ENCODE data around the gene SLF1. TPM values are rescaled to one million over a fixed set of nuclear protein-coding genes. Genes with fewer than 3 reads are reported as not detected.

The SLF1 gene
- total and polyA plus RNA-seq, 2 of the 8 experiments (the other 6 are each of a cell fraction or from before 2014, with no cell fraction given): 4.8 to 15.7 TPM

DNA sequence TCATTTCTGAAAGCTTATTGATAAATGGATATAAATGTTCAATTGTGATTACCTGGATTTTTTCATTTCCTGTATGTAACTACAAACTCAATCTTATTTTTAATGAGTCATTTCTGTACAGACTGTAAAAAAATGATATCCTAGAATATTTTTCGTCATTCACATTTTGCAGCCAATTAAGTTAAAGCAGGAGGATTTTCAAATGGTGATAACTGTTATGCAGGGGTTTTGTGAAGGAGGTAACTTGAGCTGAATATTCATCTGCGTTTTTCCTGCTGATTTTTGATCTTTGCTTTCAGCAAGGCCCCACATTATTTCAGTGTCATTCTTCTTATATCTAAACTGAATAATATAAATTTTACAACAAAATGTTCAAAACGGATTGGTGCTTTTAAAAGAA is 74.1 kb downstream of the SLF1 start:
- Histone ChIP-seq H3K36me3 (ENCODE audit: control insufficient read depth in 2 of 4, insufficient read depth in 4 of 4, low read length in 3 of 4) (peaks cover 0 to 39% (median 0%) of the 10 kb centered on the region in 4 experiments; a peak in 4 of 8 replicates), H3K4me1 (replicated peaks in 1 of 4; ENCODE audit: control insufficient read depth in 3 of 4, insufficient read depth in 4 of 4, low read length in 3 of 4) (no peaks in the 10 kb centered on the region), H3K23ac (ENCODE audit: insufficient read length) (no peak overlapping the region), H2BK12ac (ENCODE audit: low read depth, low read length) (no peak overlapping the region), H3K14ac (ENCODE audit: insufficient read length) (no peak overlapping the region), H3K9me3 (ENCODE audit: insufficient read depth in 2 of 2, low read depth in 1 of 2, low read length in 1 of 2) (no peaks in the 10 kb centered on the region), H2AFZ (ENCODE audit: low read length) (no peak overlapping the region), H3K4me3 (ENCODE audit: extremely low read depth in 1 of 4, insufficient read depth in 2 of 4, low read depth in 3 of 4, low read length in 4 of 4) (no peak overlapping the region), H2BK120ac (replicated peaks; ENCODE audit: low read depth, low read length) (no peak overlapping the region), H3K79me1 (ENCODE audit: low read depth, low read length) (no peaks in the 10 kb centered on the region), H3K18ac (ENCODE audit: extremely low read depth, low read length) (no peak overlapping the region), H2BK5ac (ENCODE audit: low read depth, low read length) (no peak overlapping the region), H2BK15ac (ENCODE audit: low read length) (no peak overlapping the region), H2AK5ac (ENCODE audit: low read depth, low read length) (no peak overlapping the region), H3K27me3 (replicated peaks in 1 of 4; ENCODE audit: control insufficient read depth in 3 of 4, extremely low read depth in 1 of 4, insufficient read depth in 3 of 4, low read length in 3 of 4) (peaks cover 0 to 1% (median 0%) of the 10 kb centered on the region in 4 experiments; a peak in 1 of 7 replicates), H3K9ac (replicated peaks in 1 of 4; ENCODE audit: extremely low read depth in 1 of 4, low read depth in 3 of 4, low read length in 3 of 4) (no peak overlapping the region), H3K4me2 (ENCODE audit: insufficient read depth in 1 of 2, low read depth in 2 of 2, low read length in 2 of 2) (no peak overlapping the region), H3K23me2 (ENCODE audit: low read depth, low read length) (no peaks in the 10 kb centered on the region), H2BK20ac (ENCODE audit: low read length) (no peak overlapping the region), H3K4ac (replicated peaks; ENCODE audit: insufficient read length, low read depth, low read length) (no peak overlapping the region), H3K56ac (replicated peaks; ENCODE audit: insufficient read length, low read depth, low read length) (no peak overlapping the region), H4K8ac (ENCODE audit: extremely low read depth, insufficient read depth, low read length) (no peak overlapping the region), H3K27ac (ENCODE audit: low read depth, low read length) (no peak overlapping the region), H4K5ac (ENCODE audit: insufficient read length, low read depth, low read length) (no peak overlapping the region), H3K79me2 (ENCODE audit: control insufficient read depth in 1 of 2, insufficient read depth in 2 of 2, low read length in 2 of 2) (no peaks in the 10 kb centered on the region), H4K91ac (replicated peaks; ENCODE audit: insufficient read length, low read length) (no peak overlapping the region), H4K20me1 (replicated peaks in 1 of 2; ENCODE audit: control insufficient read depth in 1 of 2, insufficient read depth in 2 of 2, low read length in 2 of 2) (no peaks in the 10 kb centered on the region)
- FAIRE-seq (peak; percentile 19), DNase-seq (ENCODE audit: low read depth in 1 of 2, low spot score in 2 of 2) (no peak)
- WGBS, 2 experiments (ENCODE audit: extremely low coverage in 1 of 2, insufficient coverage in 1 of 2, insufficient read length in 1 of 2, insufficient replicate concordance in 2 of 2, low coverage in 1 of 2, low lambda C conversion rate in 2 of 2, missing lambda C conversion rate in 1 of 2): 59% methylated on average over 3 of the region's 3 CpGs; no CpG with 5 or more reads in 1 of the 2 experiments
- ChIA-PET CTCF (ENCODE audit: partially characterized antibody) (interaction anchor here (0.6 to 1.3 kb wide), 9 partner anchors 16 to 1114 kb away, joined by 3 to 5 read pairs (median 3); no protein-coding TSS in a partner anchor), POLR2A (ENCODE audit: partially characterized antibody) (interaction anchor here (0.7 kb wide), 1 partner anchor 79 kb away, joined by 3 read pairs; no protein-coding TSS in a partner anchor)
- TF ChIP-seq CEBPB (IDR thresholded peaks at IDR 0.05; ENCODE audit: low read depth, low read length): no peak
- no peak for TF ChIP-seq RXRA (IDR thresholded peaks at IDR 0.05; ENCODE audit: insufficient read depth, low read depth, low read length)
- no peak for TF ChIP-seq RAD21 (IDR thresholded peaks at IDR 0.05 in 1 of 2, conservative IDR thresholded peaks at IDR 0.05 in 1 of 2; ENCODE audit: low read depth in 2 of 2, low read length in 2 of 2)
- TF ChIP-seq TCF12 (IDR thresholded peaks at IDR 0.05; ENCODE audit: low read depth, low read length): no peak
- no peak for TF ChIP-seq JUN (IDR thresholded peaks at IDR 0.05; ENCODE audit: low read depth, low read length)
- TF ChIP-seq BCL11A (IDR thresholded peaks at IDR 0.05; ENCODE audit: low read depth in 2 of 2, low read length in 2 of 2): no peak
- TF ChIP-seq EZH2 (IDR thresholded peaks at IDR 0.05; ENCODE audit: low read depth, low read length, severe bottlenecking): no peak
- no peak for TF ChIP-seq SP4 (IDR thresholded peaks at IDR 0.05; ENCODE audit: low read length)
- TF ChIP-seq, protein P1, sequence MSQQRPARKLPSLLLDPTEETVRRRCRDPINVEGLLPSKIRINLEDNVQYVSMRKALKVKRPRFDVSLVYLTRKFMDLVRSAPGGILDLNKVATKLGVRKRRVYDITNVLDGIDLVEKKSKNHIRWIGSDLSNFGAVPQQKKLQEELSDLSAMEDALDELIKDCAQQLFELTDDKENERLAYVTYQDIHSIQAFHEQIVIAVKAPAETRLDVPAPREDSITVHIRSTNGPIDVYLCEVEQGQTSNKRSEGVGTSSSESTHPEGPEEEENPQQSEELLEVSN (IDR thresholded peaks at IDR 0.05): no peak
- no peak for TF ChIP-seq NRF1 (IDR thresholded peaks at IDR 0.05; ENCODE audit: low read depth, low read length)
- TF ChIP-seq RBBP5 (IDR thresholded peaks at IDR 0.05; ENCODE audit: borderline replicate concordance, low read depth, low read length): no peak
- TF ChIP-seq RNF2 (IDR thresholded peaks at IDR 0.05; ENCODE audit: borderline replicate concordance, low read depth, low read length, missing control alignments, poor library complexity, severe bottlenecking): no peak
